ENCODE measurements around the gene DDX17. TPM values are rescaled to one million over a fixed set of nuclear protein-coding genes. Genes with fewer than 3 reads are reported as not detected.

The DDX17 gene
- total and polyA plus RNA-seq, 9 of the 15 experiments (the other 6 are each of a cell fraction or from before 2014, with no cell fraction given), result 17.6 to 421 (median 189) TPM

DNA sequence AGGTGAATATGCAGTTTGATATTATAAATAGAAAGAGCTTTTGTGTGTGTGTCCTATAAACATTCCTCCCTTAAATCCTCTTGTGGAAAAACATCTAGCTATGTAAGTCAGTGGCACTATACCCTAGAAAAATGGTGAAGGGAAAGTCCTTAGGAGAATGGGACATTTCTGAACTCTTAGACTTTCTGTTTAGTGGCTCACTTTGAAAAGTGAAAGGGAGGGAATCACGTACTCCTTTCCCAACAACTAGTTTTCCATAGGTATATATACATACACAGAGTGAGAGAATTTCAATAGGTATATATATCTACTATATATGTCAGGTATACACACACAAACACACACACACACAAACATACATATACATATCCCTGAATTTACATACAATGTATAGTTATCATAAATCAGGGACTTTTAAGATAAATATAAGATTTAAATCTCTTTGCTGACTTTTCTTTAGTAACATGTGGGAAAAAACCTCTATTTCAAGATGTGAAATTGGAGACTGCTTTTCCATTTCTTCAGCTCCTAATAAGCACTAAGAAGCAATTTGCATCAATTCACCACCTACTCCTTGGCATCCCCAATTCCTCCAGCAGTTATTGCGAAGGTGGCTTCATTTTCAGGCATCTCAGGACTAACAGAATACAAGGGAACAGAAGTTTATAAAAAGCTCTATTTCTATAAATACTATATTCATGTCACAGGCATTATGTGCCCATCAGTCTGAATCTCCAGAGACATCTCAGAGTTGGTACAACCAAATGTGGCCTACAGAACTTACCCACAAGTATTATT, 13.5 kb upstream of the DDX17 start:
- ChIA-PET POLR2A (no interaction called here), CTCF (ENCODE audit: low intra/inter-chr PET ratio) (no interaction called here)
- Histone ChIP-seq H3K79me2 (ENCODE audit: control insufficient read depth, insufficient read depth, low read length) (no peaks in the 10 kb centered on the region), H3K9me1 (ENCODE audit: control insufficient read depth, insufficient read depth, low read length) (no peaks in the 10 kb centered on the region), H3K4me3 (no peak overlapping the region), H3K27ac (ENCODE audit: extremely low read depth, low read depth, low read length) (no peak overlapping the region), H3K27me3 (ENCODE audit: control insufficient read depth in 2 of 2, insufficient read depth in 2 of 2, low read length in 2 of 2) (no peaks in the 10 kb centered on the region), H3K4me2 (ENCODE audit: insufficient read depth, low read length) (no peak overlapping the region), H3K9me3 (replicated peaks; ENCODE audit: control insufficient read depth, insufficient read depth, low read depth, low read length) (no peaks in the 10 kb centered on the region), H3K36me3 (ENCODE audit: control insufficient read depth, insufficient read depth, low read length) (no peaks in the 10 kb centered on the region), H4K20me1 (replicated peaks; ENCODE audit: control insufficient read depth, insufficient read depth, low read length) (no peaks in the 10 kb centered on the region), H3K9ac (ENCODE audit: insufficient read depth in 1 of 2, low read depth in 2 of 2, low read length in 2 of 2) (no peak overlapping the region), H3K4me1 (replicated peaks in 1 of 2; ENCODE audit: control insufficient read depth in 2 of 2, insufficient read depth in 2 of 2, low read length in 2 of 2) (peaks cover 5 to 6% of the 10 kb centered on the region in 2 experiments; a peak in 4 of 5 replicates), H2AFZ (ENCODE audit: low read depth, low read length) (no peak overlapping the region)
- DNase-seq (ENCODE audit: extremely low read depth in 1 of 4, low spot score in 3 of 4) (no peak), ATAC-seq (no peak), FAIRE-seq (no peak)
- BruUV-seq (replicated peaks), result no TSS peak
- no peak for TF ChIP-seq NCOA1 (IDR thresholded peaks at IDR 0.05; ENCODE audit: low read depth)
- TF ChIP-seq SMAD3 (CRISPR knock-in tag; conservative IDR thresholded peaks at IDR 0.05), result no peak
- no peak for TF ChIP-seq JUND (IDR thresholded peaks at IDR 0.05; ENCODE audit: borderline replicate concordance, low read depth, low read length)
- TF ChIP-seq JUND (tag; IDR thresholded peaks at IDR 0.05; ENCODE audit: borderline replicate concordance, low read depth, low read length), result no peak
- no peak for TF ChIP-seq ARID4B (CRISPR knock-in tag; IDR thresholded peaks at IDR 0.05)
- no peak for TF ChIP-seq PRPF4 (IDR thresholded peaks at IDR 0.05; ENCODE audit: insufficient read depth, low read depth, low read length, poor library complexity, severe bottlenecking)
- no peak for TF ChIP-seq BHLHE40 (IDR thresholded peaks at IDR 0.05; ENCODE audit: low read length)
- intact Hi-C loops (cut with micrococcal nuclease) (no loop called here), in situ Hi-C loops (cut with MboI) (no loop called here)
- WGBS (ENCODE audit: insufficient coverage, low coverage, missing lambda C conversion rate), result 90% methylated on average over 2 of the region's 2 CpGs
